HepG2 (cell line): ENCODE data around the gene HS3ST5. TPM values are rescaled to one million over a fixed set of nuclear protein-coding genes. Genes with fewer than 3 reads are reported as not detected.

ENCODE experiments used
- ADNP ChIP-seq: sonication (generic); formaldehyde crosslinking; IDR thresholded peaks from 2 replicates; pipeline ENCODE4 v1.4.0; 2020; ENCODE audit warnings: missing genetic modification reagents
- ARNT ChIP-seq: fragments of 450-650 bp; IDR thresholded peaks from 2 replicates; pipeline ENCODE4 v1.6.1; 2017
- HMGA1 ChIP-seq: sonication (generic); formaldehyde crosslinking; conservative IDR thresholded peaks from 2 replicates; pipeline ENCODE4 v1.4.0; 2020; ENCODE audit warnings: missing genetic modification reagents
- IKZF1 ChIP-seq: fragments of 450-650 bp; IDR thresholded peaks from 2 replicates; pipeline ENCODE4 v1.7.1; 2016
- NR1H2 ChIP-seq: sonication (generic); formaldehyde crosslinking; IDR thresholded peaks from 2 replicates; pipeline ENCODE4 v1.8.1; 2022; ENCODE audit warnings: low read depth, missing genetic modification reagents, borderline replicate concordance
- RAD51 ChIP-seq: fragments of 450-650 bp; IDR thresholded peaks from 2 replicates; pipeline ENCODE4 v1.6.1; 2016; ENCODE audit warnings: borderline replicate concordance
- RARA ChIP-seq: IDR thresholded peaks from 2 replicates; pipeline ENCODE4 v1.6.1; 2016; ENCODE audit warnings: missing genetic modification reagents, missing compliant biosample characterization
- RFX1 ChIP-seq: fragments of 450-650 bp; IDR thresholded peaks from 2 replicates; pipeline ENCODE4 v1.6.1; 2017
- SCMH1 ChIP-seq: sonication (generic); formaldehyde crosslinking; IDR thresholded peaks from 2 replicates; pipeline ENCODE4 v1.9.0; 2021; ENCODE audit warnings: missing genetic modification reagents, mild to moderate bottlenecking, borderline replicate concordance
- ZFP36L2 ChIP-seq: sonication (generic); formaldehyde crosslinking; IDR thresholded peaks from 2 replicates; pipeline ENCODE4 v1.4.0; 2020; ENCODE audit warnings: missing genetic modification reagents
- ZNF431 ChIP-seq: sonication (generic); formaldehyde crosslinking; IDR thresholded peaks from 2 replicates; pipeline ENCODE4 v1.9.0; 2022; ENCODE audit warnings: missing genetic modification reagents, low read depth, mild to moderate bottlenecking, borderline replicate concordance
- ZNF556 ChIP-seq: sonication (generic); formaldehyde crosslinking; IDR thresholded peaks from 2 replicates; pipeline ENCODE4 v1.4.0; 2020; ENCODE audit warnings: mild to moderate bottlenecking, missing genetic modification reagents, borderline replicate concordance
- ZNF598 ChIP-seq: sonication (generic); formaldehyde crosslinking; IDR thresholded peaks from 2 replicates; pipeline ENCODE4 v1.5.1; 2020; ENCODE audit warnings: mild to moderate bottlenecking, missing genetic modification reagents, borderline replicate concordance
- ZNF605 ChIP-seq: sonication (generic); formaldehyde crosslinking; IDR thresholded peaks from 2 replicates; pipeline ENCODE4 v1.8.0; 2022; ENCODE audit warnings: mild to moderate bottlenecking, missing genetic modification reagents
- ZNF607 ChIP-seq: sonication (generic); formaldehyde crosslinking; IDR thresholded peaks from 2 replicates; pipeline ENCODE4 v1.5.1; 2020; ENCODE audit warnings: missing genetic modification reagents, mild to moderate bottlenecking, borderline replicate concordance
- ZNF775 ChIP-seq: sonication (generic); formaldehyde crosslinking; IDR thresholded peaks from 2 replicates; pipeline ENCODE4 v1.4.0; 2020; ENCODE audit warnings: missing genetic modification reagents, mild to moderate bottlenecking, moderate library complexity, borderline replicate concordance
- polyA plus RNA-seq, 8 experiments: library from polyadenylated mRNA; depleted of rRNA in 3 of 8; stranded (reverse) in 7 of 8; unstranded in 1 of 8; fragments of >200 nt; fragmentation: Illumina TruSeq in 4 of 8; extraction: Trizol in 4 of 8; gene quantifications; 2 replicates each; pipeline versions ENCODE4 v1.2.1 to v1.2.3, GENCODE V29; 2011 to 2016; ENCODE audit warnings: low read depth in 4 of 8, missing spikeins in 1 of 8, mixed read lengths in 1 of 8; ENCODE audit not compliant: insufficient read depth in 1 of 8
- total RNA-seq, 5 experiments: library from RNA; depleted of rRNA; stranded (reverse); fragments of >200 nt; fragmentation: Illumina TruSeq; extraction: Trizol; gene quantifications; 2 replicates each; pipeline ENCODE4 v1.2.3, GENCODE V29; 2016; ENCODE audit warnings: low read depth in 1 of 5
- TF ChIP-seq, protein P1 (sequence below): sonication (generic); formaldehyde crosslinking; IDR thresholded peaks from 2 replicates; pipeline ENCODE4 v1.5.0; 2020; ENCODE audit warnings: missing genetic modification reagents, mild to moderate bottlenecking, borderline replicate concordance
- TF ChIP-seq, protein P2 (sequence below): sonication (generic); formaldehyde crosslinking; IDR thresholded peaks from 2 replicates; pipeline ENCODE4 v1.8.0; 2022; ENCODE audit warnings: mild to moderate bottlenecking, missing genetic modification reagents, moderate library complexity
- TF ChIP-seq, protein P3 (sequence below): sonication (generic); formaldehyde crosslinking; conservative IDR thresholded peaks from 2 replicates; pipeline ENCODE4 v1.4.0; 2020; ENCODE audit warnings: missing genetic modification reagents
- TF ChIP-seq, protein P4 (sequence below): sonication (generic); formaldehyde crosslinking; IDR thresholded peaks from 2 replicates; pipeline ENCODE4 v1.5.1; 2020; ENCODE audit warnings: mild to moderate bottlenecking, missing genetic modification reagents, moderate library complexity
- TF ChIP-seq, protein P5 (sequence below): sonication (generic); formaldehyde crosslinking; IDR thresholded peaks from 2 replicates; pipeline ENCODE4 v1.5.0; 2020; ENCODE audit warnings: mild to moderate bottlenecking, missing genetic modification reagents
- TF ChIP-seq, protein P6 (sequence below), 2 experiments: fragments of 450-650 bp in 1 of 2; sonication (generic) in 1 of 2; formaldehyde crosslinking; IDR thresholded peaks; 2 replicates each; pipeline versions ENCODE4 v1.5.0 to v1.8.0; 2020 to 2022; ENCODE audit warnings: mild to moderate bottlenecking in 1 of 2, missing genetic modification reagents in 1 of 2

Gene HS3ST5
- total and polyA plus RNA-seq, 2 of the 13 experiments (the other 11 are each of a cell fraction or from before 2014, with no cell fraction given) = 1.1 to 1.6 TPM

DNA sequence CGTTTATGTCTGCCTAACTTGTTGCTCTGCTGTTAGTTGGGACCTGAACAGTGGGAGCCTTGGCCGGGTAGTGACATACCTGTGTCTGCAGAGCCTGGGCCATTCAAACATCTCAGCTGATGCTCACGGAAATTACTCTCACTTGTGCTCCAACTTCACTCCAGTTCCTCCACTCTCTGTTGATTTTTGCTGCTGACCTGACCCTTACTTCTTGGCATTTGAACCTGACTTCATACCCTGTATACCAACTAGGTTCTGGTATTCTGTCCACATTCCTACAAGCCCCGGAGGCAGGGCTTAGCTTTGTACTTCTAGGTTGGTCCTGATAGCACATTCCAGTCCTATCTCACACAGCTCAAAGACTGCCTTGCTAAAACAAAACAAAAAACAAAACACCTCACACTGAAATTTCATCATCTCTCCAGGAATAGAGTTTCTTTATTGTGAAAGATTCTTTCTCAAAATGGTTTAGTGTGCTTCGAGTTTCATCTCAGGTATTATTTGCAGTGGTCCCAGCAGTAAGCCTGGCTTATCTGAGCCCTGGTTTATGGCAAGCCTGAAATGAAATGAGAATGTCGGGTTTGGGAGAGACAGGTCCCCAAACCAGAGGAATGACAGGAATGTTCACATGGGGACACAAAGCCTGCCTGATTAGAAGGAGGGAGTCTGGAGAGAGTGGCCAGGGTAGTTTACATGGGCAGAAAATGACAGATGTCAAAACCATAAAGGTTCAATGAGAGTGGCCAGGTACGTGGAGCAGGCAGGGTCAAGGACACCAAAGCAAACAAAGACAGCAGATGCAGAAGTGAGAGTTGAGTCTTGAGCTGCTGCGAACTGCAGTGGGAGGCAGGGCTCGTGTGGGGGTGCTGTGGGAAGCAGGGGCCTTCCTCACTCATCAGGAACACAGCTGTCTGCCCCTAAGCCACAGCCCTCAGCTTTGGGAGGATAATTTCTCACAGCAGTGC is 197.7 kb downstream of the HS3ST5 start (continued):
- TF ChIP-seq, protein P1, sequence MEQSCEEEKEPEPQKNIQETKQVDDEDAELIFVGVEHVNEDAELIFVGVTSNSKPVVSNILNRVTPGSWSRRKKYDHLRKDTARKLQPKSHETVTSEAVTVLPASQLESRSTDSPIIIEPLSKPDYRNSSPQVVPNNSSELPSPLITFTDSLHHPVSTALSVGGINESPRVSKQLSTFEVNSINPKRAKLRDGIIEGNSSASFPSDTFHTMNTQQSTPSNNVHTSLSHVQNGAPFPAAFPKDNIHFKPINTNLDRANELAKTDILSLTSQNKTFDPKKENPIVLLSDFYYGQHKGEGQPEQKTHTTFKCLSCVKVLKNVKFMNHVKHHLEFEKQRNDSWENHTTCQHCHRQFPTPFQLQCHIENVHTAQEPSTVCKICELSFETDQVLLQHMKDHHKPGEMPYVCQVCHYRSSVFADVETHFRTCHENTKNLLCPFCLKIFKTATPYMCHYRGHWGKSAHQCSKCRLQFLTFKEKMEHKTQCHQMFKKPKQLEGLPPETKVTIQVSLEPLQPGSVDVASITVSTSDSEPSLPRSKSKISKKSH (CRISPR knock-in tag) = no peak
- TF ChIP-seq ZNF598 (CRISPR knock-in tag) = no peak
- TF ChIP-seq RAD51 = no peak
- TF ChIP-seq RARA (CRISPR knock-in tag) = peak; percentile 88
- no peak for TF ChIP-seq SCMH1 (CRISPR knock-in tag)
- no peak for TF ChIP-seq RFX1
- no peak for TF ChIP-seq IKZF1
- TF ChIP-seq, protein P2, sequence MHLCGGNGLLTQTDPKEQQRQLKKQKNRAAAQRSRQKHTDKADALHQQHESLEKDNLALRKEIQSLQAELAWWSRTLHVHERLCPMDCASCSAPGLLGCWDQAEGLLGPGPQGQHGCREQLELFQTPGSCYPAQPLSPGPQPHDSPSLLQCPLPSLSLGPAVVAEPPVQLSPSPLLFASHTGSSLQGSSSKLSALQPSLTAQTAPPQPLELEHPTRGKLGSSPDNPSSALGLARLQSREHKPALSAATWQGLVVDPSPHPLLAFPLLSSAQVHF = no peak
- TF ChIP-seq NR1H2 (CRISPR knock-in tag) = no peak
- TF ChIP-seq, protein P3, sequence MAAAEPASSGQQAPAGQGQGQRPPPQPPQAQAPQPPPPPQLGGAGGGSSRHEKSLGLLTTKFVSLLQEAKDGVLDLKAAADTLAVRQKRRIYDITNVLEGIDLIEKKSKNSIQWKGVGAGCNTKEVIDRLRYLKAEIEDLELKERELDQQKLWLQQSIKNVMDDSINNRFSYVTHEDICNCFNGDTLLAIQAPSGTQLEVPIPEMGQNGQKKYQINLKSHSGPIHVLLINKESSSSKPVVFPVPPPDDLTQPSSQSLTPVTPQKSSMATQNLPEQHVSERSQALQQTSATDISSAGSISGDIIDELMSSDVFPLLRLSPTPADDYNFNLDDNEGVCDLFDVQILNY (CRISPR knock-in tag) = no peak
- no peak for TF ChIP-seq ZNF556 (CRISPR knock-in tag)
- TF ChIP-seq, protein P4, sequence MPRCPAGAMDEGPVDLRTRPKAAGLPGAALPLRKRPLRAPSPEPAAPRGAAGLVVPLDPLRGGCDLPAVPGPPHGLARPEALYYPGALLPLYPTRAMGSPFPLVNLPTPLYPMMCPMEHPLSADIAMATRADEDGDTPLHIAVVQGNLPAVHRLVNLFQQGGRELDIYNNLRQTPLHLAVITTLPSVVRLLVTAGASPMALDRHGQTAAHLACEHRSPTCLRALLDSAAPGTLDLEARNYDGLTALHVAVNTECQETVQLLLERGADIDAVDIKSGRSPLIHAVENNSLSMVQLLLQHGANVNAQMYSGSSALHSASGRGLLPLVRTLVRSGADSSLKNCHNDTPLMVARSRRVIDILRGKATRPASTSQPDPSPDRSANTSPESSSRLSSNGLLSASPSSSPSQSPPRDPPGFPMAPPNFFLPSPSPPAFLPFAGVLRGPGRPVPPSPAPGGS (CRISPR knock-in tag) = no peak
- TF ChIP-seq ZNF605 (CRISPR knock-in tag) = peak; percentile 59
- TF ChIP-seq, protein P5, sequence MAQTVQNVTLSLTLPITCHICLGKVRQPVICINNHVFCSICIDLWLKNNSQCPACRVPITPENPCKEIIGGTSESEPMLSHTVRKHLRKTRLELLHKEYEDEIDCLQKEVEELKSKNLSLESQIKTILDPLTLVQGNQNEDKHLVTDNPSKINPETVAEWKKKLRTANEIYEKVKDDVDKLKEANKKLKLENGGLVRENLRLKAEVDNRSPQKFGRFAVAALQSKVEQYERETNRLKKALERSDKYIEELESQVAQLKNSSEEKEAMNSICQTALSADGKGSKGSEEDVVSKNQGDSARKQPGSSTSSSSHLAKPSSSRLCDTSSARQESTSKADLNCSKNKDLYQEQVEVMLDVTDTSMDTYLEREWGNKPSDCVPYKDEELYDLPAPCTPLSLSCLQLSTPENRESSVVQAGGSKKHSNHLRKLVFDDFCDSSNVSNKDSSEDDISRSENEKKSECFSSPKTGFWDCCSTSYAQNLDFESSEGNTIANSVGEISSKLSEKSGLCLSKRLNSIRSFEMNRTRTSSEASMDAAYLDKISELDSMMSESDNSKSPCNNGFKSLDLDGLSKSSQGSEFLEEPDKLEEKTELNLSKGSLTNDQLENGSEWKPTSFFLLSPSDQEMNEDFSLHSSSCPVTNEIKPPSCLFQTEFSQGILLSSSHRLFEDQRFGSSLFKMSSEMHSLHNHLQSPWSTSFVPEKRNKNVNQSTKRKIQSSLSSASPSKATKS = no peak
- TF ChIP-seq ARNT = no peak
- 0 out of 2 replicates have a peak, but pooled peaks have one; percentile 75 for TF ChIP-seq ZNF775 (CRISPR knock-in tag)
- no peak for TF ChIP-seq ZNF431 (CRISPR knock-in tag)
- no peak for TF ChIP-seq HMGA1 (CRISPR knock-in tag)
- 0 out of 2 replicates have a peak, but pooled peaks have one; percentile 36 for TF ChIP-seq ADNP (CRISPR knock-in tag)
- 0 out of 2 replicates have a peak, but pooled peaks have one; percentile 47 for TF ChIP-seq ZNF607 (CRISPR knock-in tag)
- no peak for TF ChIP-seq ZFP36L2 (CRISPR knock-in tag)
- TF ChIP-seq, protein P6, sequence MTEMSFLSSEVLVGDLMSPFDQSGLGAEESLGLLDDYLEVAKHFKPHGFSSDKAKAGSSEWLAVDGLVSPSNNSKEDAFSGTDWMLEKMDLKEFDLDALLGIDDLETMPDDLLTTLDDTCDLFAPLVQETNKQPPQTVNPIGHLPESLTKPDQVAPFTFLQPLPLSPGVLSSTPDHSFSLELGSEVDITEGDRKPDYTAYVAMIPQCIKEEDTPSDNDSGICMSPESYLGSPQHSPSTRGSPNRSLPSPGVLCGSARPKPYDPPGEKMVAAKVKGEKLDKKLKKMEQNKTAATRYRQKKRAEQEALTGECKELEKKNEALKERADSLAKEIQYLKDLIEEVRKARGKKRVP (CRISPR knock-in tag; IDR thresholded peaks at IDR 0.05) = peak in 1 of 2 experiments; percentile 91; a peak in 2 of 4 replicates
